A673 (cell line): ENCODE measurements around the gene SPOCD1. TPM values are rescaled to one million over a fixed set of nuclear protein-coding genes. Genes with fewer than 3 reads are reported as not detected.

Experiments
- BruUV-seq: library from RNA; stranded (reverse); fragments of 400-500 nt; replicated peaks from 2 replicates; lab custom pipeline; 2021; lab: Mats Ljungman, UMichigan
- CTCF ChIA-PET: fragments of 300-600 bp; sonication (Branson Sonifier 250); formaldehyde crosslinking; loops from one replicate; lab custom pipeline; 2022; ENCODE audit warnings: antibody characterized with exemption; lab: Charles Lee
- POLR2A ChIA-PET: fragments of 300-600 bp; sonication (Branson Sonifier 250); formaldehyde crosslinking; loops from one replicate; lab custom pipeline; 2022; ENCODE audit warnings: antibody characterized with exemption; ENCODE audit not compliant: low non-redundant PET; lab: Charles Lee
- DNase-seq: peaks from one replicate; pipeline ENCODE4 v3.0.0-alpha.2; 2015; ENCODE audit warnings: low spot score
- H3K27ac ChIP-seq: fragments of 200-600 bp; sonication (generic); 2 replicates; pipeline ENCODE4 v1.5.1; 2016; ENCODE audit warnings: mixed run types, low read depth, mild to moderate bottlenecking, mixed read lengths, antibody characterized with exemption, low read length; ENCODE audit not compliant: poor library complexity, severe bottlenecking
- H3K27me3 ChIP-seq: fragments of 200-600 bp; sonication (generic); replicated peaks from 2 replicates; pipeline ENCODE4 v1.6.1; 2017; ENCODE audit warnings: mixed run types, low read depth, mild to moderate bottlenecking, mixed read lengths, antibody characterized with exemption, low read length; ENCODE audit not compliant: insufficient read depth, poor library complexity
- H3K36me3 ChIP-seq: fragments of 200-600 bp; sonication (generic); 2 replicates; pipeline ENCODE4 v1.6.1; 2016; ENCODE audit warnings: mixed run types, mild to moderate bottlenecking, mixed read lengths, antibody characterized with exemption, low read length; ENCODE audit not compliant: insufficient read depth, poor library complexity, severe bottlenecking
- H3K4me1 ChIP-seq: fragments of 200-600 bp; sonication (generic); 2 replicates; pipeline ENCODE4 v1.6.1; 2017; ENCODE audit warnings: mixed run types, mild to moderate bottlenecking, mixed read lengths, antibody characterized with exemption, low read length; ENCODE audit not compliant: insufficient read depth, poor library complexity, severe bottlenecking
- H3K4me3 ChIP-seq: fragments of 200-600 bp; sonication (generic); 2 replicates; pipeline ENCODE4 v1.5.1; 2016; ENCODE audit warnings: low read depth, mixed run types, mild to moderate bottlenecking, mixed read lengths, low read length; ENCODE audit not compliant: poor library complexity, severe bottlenecking
- H3K9me3 ChIP-seq: fragments of 200-600 bp; sonication (generic); 2 replicates; pipeline ENCODE4 v1.6.1; 2016; ENCODE audit warnings: mixed run types, low read depth, mild to moderate bottlenecking, mixed read lengths, antibody characterized with exemption, low read length; ENCODE audit not compliant: poor library complexity, severe bottlenecking
- CTCF ChIP-seq: fragments of 300-800, 200-600 bp; sonication (generic); conservative IDR thresholded peaks from 2 replicates; pipeline ENCODE4 v1.5.1; 2017; ENCODE audit warnings: low read depth, mild to moderate bottlenecking, antibody characterized with exemption, low read length, moderate library complexity, mixed read lengths
- EZH2 ChIP-seq: fragments of 200-600 bp; sonication (generic); IDR thresholded peaks from 2 replicates; pipeline ENCODE4 v1.6.1; 2017; ENCODE audit warnings: borderline replicate concordance, low read depth, mild to moderate bottlenecking, mixed read lengths, antibody characterized with exemption, low read length; ENCODE audit not compliant: poor library complexity, severe bottlenecking
- intact Hi-C: fragments of 100-400 bp; cut with micrococcal nuclease; formaldehyde crosslinking; loops from one replicate; pipeline ENCODE4 v1.10.0; 2022; ENCODE audit not compliant: unreplicated experiment
- total RNA-seq: library from RNA; stranded (reverse); gene quantifications from 2 replicates; pipeline ENCODE4 v1.2.3, GENCODE V29; 2021

The SPOCD1 gene
- total RNA-seq, 1 experiment from 2014 or later = 0.58 TPM

- no peak for DNase-seq
- H3K4me1 ChIP-seq = peaks cover 14% of the 10 kb centered on the region
- H3K36me3 ChIP-seq = no peaks in the 10 kb centered on the region
- no peak overlapping the region for H3K27ac ChIP-seq
- intact Hi-C loops = no loop called here
- BruUV-seq = no TSS peak
- TF ChIP-seq EZH2 (no peak), CTCF (no peak)
- no peaks in the 10 kb centered on the region for H3K9me3 ChIP-seq
- ChIA-PET POLR2A (no interaction called here), CTCF (interaction anchor here (1.0 kb wide), 1 partner anchor 126 kb away, joined by 3 read pairs; no protein-coding TSS in a partner anchor)
- no peak overlapping the region for H3K4me3 ChIP-seq
- H3K27me3 ChIP-seq = no peaks in the 10 kb centered on the region
These were observed 23.7 kb downstream of the SPOCD1 start for GRCh38 chr1:31792116-31792515.

GRCh38 chr1:31791131-31791858, 24.5 kb downstream of the SPOCD1 start:
- ChIA-PET CTCF (interaction anchor here (1.0 kb wide), 2 partner anchors 125 to 172 kb away, joined by 3 read pairs; no protein-coding TSS in a partner anchor), POLR2A (no interaction called here)
- Histone ChIP-seq H3K27ac (no peak overlapping the region), H3K36me3 (no peaks in the 10 kb centered on the region), H3K4me1 (peaks cover 11% of the 10 kb centered on the region), H3K4me3 (no peak overlapping the region), H3K27me3 (no peaks in the 10 kb centered on the region), H3K9me3 (no peaks in the 10 kb centered on the region)
- no TSS peak for BruUV-seq
- intact Hi-C loops = no loop called here
- TF ChIP-seq EZH2 (no peak), CTCF (no peak)
- no peak for DNase-seq

- no peak for TF ChIP-seq CTCF
- no peak for DNase-seq
- peaks cover 6% of the 10 kb centered on the region for H3K4me1 ChIP-seq
- H3K27me3 ChIP-seq = no peaks in the 10 kb centered on the region
- no peaks in the 10 kb centered on the region for H3K9me3 ChIP-seq
- no TSS peak for BruUV-seq
- no peaks in the 10 kb centered on the region for H3K36me3 ChIP-seq
- ChIA-PET POLR2A (no interaction called here), CTCF (interaction anchor here (1.0 to 2.1 kb wide), 2 partner anchors 25 to 173 kb away, joined by 3 to 10 read pairs; no protein-coding TSS in a partner anchor)
- no peak overlapping the region for H3K4me3 ChIP-seq
- H3K27ac ChIP-seq = no peak overlapping the region
- intact Hi-C loops = no loop called here
These were observed 25.2 kb downstream of the SPOCD1 start for GRCh38 chr1:31790641-31791091.
